A549 (cell line): ENCODE results near the gene C1QC. TPM values are rescaled to one million over a fixed set of nuclear protein-coding genes. Genes with fewer than 3 reads are reported as not detected.

Source experiments
- ATAC-seq, 2 experiments: fragments of 200-7000 bp in 1 of 2; fragments of >200 bp in 1 of 2; cut with Nextera tagmentation in 1 of 2; cut with Tn5 transposase in 1 of 2; 3 replicates each; pipeline versions ENCODE4 v1.8.0 to v1.9.1; 2018 to 2020; ENCODE audit warnings: mild to moderate bottlenecking in 1 of 2, moderate library complexity in 1 of 2
- CTCF ChIA-PET: fragments of 300-600 bp; sonication (Branson Sonifier 250); formaldehyde crosslinking; extraction: SDS; loops from one replicate; lab custom pipeline; 2021; ENCODE audit warnings: antibody characterized with exemption, inconsistent platforms; lab: Yijun Ruan, JAX
- POLR2A ChIA-PET: fragments of 350-600 bp; formaldehyde crosslinking; extraction: SDS; loops from one replicate; lab custom pipeline; 2021; ENCODE audit warnings: antibody characterized with exemption, inconsistent platforms; lab: Yijun Ruan, JAX
- DNase-seq, 2 experiments: peaks; one replicate each; pipeline versions ENCODE4 v3.0.0 to v3.0.0-alpha.2; 2011 to 2016; ENCODE audit warnings: low read depth in 1 of 2, low spot score in 1 of 2
- FAIRE-seq: peaks from 2 replicates; lab custom pipeline; 2011; peaks lifted over from hg19 to GRCh38; lab: Jason Lieb, UNC
- H3K27ac ChIP-seq, 2 experiments: fragments of >200 bp; sonication (Bioruptor Twin); formaldehyde crosslinking; 3 replicates each; pipeline ENCODE4 v1.5.1; 2016 to 2017
- H3K4me1 ChIP-seq: fragments of >200 bp; sonication (Bioruptor Twin); formaldehyde crosslinking; 3 replicates; pipeline ENCODE4 v1.6.1; 2016
- H3K4me2 ChIP-seq: fragments of >200 bp; sonication (Bioruptor Twin); formaldehyde crosslinking; 3 replicates; pipeline ENCODE4 v1.6.1; 2016
- H3K4me3 ChIP-seq: fragments of >200 bp; sonication (Bioruptor Twin); formaldehyde crosslinking; 3 replicates; pipeline ENCODE4 v1.5.1; 2016
- H3K9me3 ChIP-seq: fragments of >200 bp; sonication (Bioruptor Twin); formaldehyde crosslinking; 3 replicates; pipeline ENCODE4 v1.6.1; 2016
- CBX2 ChIP-seq: fragments of 200-600 bp; sonication (generic); IDR thresholded peaks from 2 replicates; pipeline ENCODE4 v1.6.1; 2016; ENCODE audit warnings: low read depth, mild to moderate bottlenecking, borderline replicate concordance
- CBX8 ChIP-seq: fragments of 200-600 bp; sonication (generic); IDR thresholded peaks from 2 replicates; pipeline ENCODE4 v1.6.1; 2016
- CHD4 ChIP-seq: fragments of 200-600 bp; sonication (generic); IDR thresholded peaks from 2 replicates; pipeline ENCODE4 v1.6.1; 2016; ENCODE audit warnings: antibody characterized with exemption, mild to moderate bottlenecking, borderline replicate concordance
- EHF ChIP-seq: fragments of 250-450 bp; sonication (Bioruptor Pico); IDR thresholded peaks from 2 replicates; pipeline ENCODE4 v1.5.0; 2020; ENCODE audit warnings: mild to moderate bottlenecking
- EHMT2 ChIP-seq: fragments of 200-600 bp; sonication (generic); IDR thresholded peaks from 2 replicates; pipeline ENCODE4 v1.6.1; 2016; ENCODE audit warnings: antibody characterized with exemption, low read depth, mild to moderate bottlenecking, moderate library complexity
- ESRRA ChIP-seq: fragments of 150-350 bp; IDR thresholded peaks from 2 replicates; pipeline ENCODE4 v1.6.1; 2014; ENCODE audit warnings: mild to moderate bottlenecking, low read length, borderline replicate concordance
- HEYL ChIP-seq: fragments of 250-450 bp; sonication (Bioruptor Pico); IDR thresholded peaks from 2 replicates; pipeline ENCODE4 v1.8.0; 2021; ENCODE audit warnings: mild to moderate bottlenecking, moderate library complexity
- HOXB5 ChIP-seq: fragments of 250-450 bp; sonication (Bioruptor Pico); IDR thresholded peaks from 2 replicates; pipeline ENCODE4 v1.5.0; 2020; ENCODE audit warnings: mild to moderate bottlenecking, moderate library complexity
- JUNB ChIP-seq: fragments of >200 bp; sonication (Bioruptor Twin); formaldehyde crosslinking; IDR thresholded peaks from 2 replicates; pipeline ENCODE4 v1.6.1; 2016
- MYC ChIP-seq: IDR thresholded peaks from 2 replicates; pipeline ENCODE4 v1.6.1; 2012; ENCODE audit warnings: mild to moderate bottlenecking, inconsistent platforms, low read length, improper control_type of control experiment, borderline replicate concordance
- NR3C1 ChIP-seq: fragments of >200 bp; sonication (Bioruptor Twin); formaldehyde crosslinking; IDR thresholded peaks from 3 replicates; pipeline ENCODE4 v1.6.1; 2017
- POLR2A ChIP-seq: IDR thresholded peaks from 2 replicates; pipeline ENCODE4 v1.6.1; 2012; ENCODE audit warnings: mild to moderate bottlenecking, low read length
- RARB ChIP-seq: fragments of 250-450 bp; sonication (Bioruptor Pico); IDR thresholded peaks from 2 replicates; pipeline ENCODE4 v1.8.0; 2021; ENCODE audit warnings: mild to moderate bottlenecking, moderate library complexity
- RCOR1 ChIP-seq: fragments of 150-350 bp; IDR thresholded peaks from 2 replicates; pipeline ENCODE4 v1.6.1; 2014; ENCODE audit warnings: antibody characterized with exemption, low read length, low read depth
- RNF2 ChIP-seq: fragments of 200-600 bp; sonication (generic); IDR thresholded peaks from 2 replicates; pipeline ENCODE4 v1.6.1; 2016; ENCODE audit warnings: low read depth, mild to moderate bottlenecking, antibody characterized with exemption, moderate library complexity, borderline replicate concordance
- SREBF2 ChIP-seq: fragments of 450-650 bp; IDR thresholded peaks from 2 replicates; pipeline ENCODE4 v1.6.1; 2014; ENCODE audit warnings: mild to moderate bottlenecking, moderate library complexity
- ZFP36 ChIP-seq: fragments of 450-650 bp; IDR thresholded peaks from 2 replicates; pipeline ENCODE4 v1.6.1; 2014; ENCODE audit warnings: borderline replicate concordance; ENCODE audit not compliant: partially characterized antibody
- WGBS: methylation state at CpG from one replicate; pipeline ENCODE4 v1.1.6; 2017; ENCODE audit errors: missing lambda C conversion rate; 5-methylcytosine and 5-hydroxymethylcytosine counted together
- polyA plus RNA-seq, 4 experiments: library from polyadenylated mRNA; depleted of rRNA in 3 of 4; stranded (reverse); fragments of >200 nt; fragmentation: RNase III in 1 of 4; extraction: RNeasy Plus Mini Kit Qiagen cat#74134 plus additional on column Dnase treatment in 1 of 4; gene quantifications; 2 replicates in 3 of 4; 3 replicates in 1 of 4; pipeline ENCODE4 v1.2.3, GENCODE V29; 2011 to 2017
- TF ChIP-seq, protein P1 (sequence below): fragments of 250-450 bp; sonication (Bioruptor Pico); IDR thresholded peaks from 2 replicates; pipeline ENCODE4 v1.5.0; 2020; ENCODE audit warnings: low read depth, mild to moderate bottlenecking, moderate library complexity
- TF ChIP-seq, protein P2 (sequence below): fragments of 250-450 bp; sonication (Bioruptor Pico); IDR thresholded peaks from 2 replicates; pipeline ENCODE4 v1.5.0; 2021; ENCODE audit warnings: mild to moderate bottlenecking, moderate library complexity, borderline replicate concordance
- TF ChIP-seq, protein P3 (sequence below): IDR thresholded peaks from 2 replicates; pipeline ENCODE4 v1.6.1; 2012; ENCODE audit warnings: low read depth, borderline replicate concordance

The C1QC gene
- polyA plus RNA-seq, 2 of the 4 experiments (the other 2 are of a cell fraction): not detected

DNA sequence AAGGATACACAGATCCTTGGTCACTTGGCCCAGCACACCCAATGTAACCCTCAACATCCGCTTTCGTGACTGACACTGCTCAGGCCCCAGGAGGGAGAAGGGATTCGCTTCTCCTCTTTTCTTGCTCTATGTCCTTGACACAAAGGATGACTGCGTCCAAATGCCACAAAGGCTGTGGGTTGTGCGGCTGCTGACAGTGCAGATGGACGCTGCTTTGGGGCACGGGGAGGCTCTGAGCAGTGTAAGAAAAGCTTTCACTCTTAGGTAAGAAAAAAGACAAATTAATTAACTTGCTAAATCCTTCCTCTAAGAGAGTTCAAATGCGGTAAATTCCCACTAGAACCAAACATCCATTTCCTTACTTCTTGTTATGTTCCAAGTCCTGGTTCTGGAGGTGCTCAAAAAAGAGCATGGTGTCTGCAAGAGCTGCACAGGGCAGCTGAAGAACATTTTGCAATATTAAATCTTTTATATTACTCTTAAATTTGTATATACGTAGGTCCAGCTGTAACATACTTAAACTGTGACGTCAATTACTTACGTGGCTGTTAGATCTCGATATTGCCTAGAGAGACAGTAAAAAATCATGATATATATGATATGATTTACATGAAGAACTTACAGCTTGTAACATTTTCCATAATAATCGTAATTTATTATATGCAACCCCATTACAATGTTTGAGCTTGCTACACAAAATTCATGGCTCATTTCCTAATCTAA, 47.8 kb downstream of the C1QC start:
- Histone ChIP-seq H3K4me3 (no peak overlapping the region), H3K27ac (no peak overlapping the region), H3K4me1 (0 out of 3 replicates have a peak, but pooled peaks cover 7% of the 10 kb centered on the region), H3K9me3 (no peaks in the 10 kb centered on the region), H3K4me2 (no peak overlapping the region)
- DNase-seq (no peak), ATAC-seq (no peak), FAIRE-seq (no peak)
- POLR2A ChIA-PET: interaction anchor here (0.6 kb wide), 1 partner anchor 241 kb away, joined by 7 read pairs; no protein-coding TSS in a partner anchor
- CTCF ChIA-PET: interaction anchor here (0.8 to 1.8 kb wide), 4 partner anchors 11 to 812 kb away, joined by 3 to 7 read pairs (median 4); no protein-coding TSS in a partner anchor
- no peak for TF ChIP-seq NR3C1
- no peak for TF ChIP-seq ESRRA
- no peak for TF ChIP-seq RNF2
- TF ChIP-seq HEYL (CRISPR knock-in tag): no peak
- TF ChIP-seq JUNB: no peak
- TF ChIP-seq POLR2A: no peak
- TF ChIP-seq EHF (CRISPR knock-in tag): no peak
- no peak for TF ChIP-seq RCOR1
- WGBS: 72% methylated on average over 13 of the region's 13 CpGs

DNA sequence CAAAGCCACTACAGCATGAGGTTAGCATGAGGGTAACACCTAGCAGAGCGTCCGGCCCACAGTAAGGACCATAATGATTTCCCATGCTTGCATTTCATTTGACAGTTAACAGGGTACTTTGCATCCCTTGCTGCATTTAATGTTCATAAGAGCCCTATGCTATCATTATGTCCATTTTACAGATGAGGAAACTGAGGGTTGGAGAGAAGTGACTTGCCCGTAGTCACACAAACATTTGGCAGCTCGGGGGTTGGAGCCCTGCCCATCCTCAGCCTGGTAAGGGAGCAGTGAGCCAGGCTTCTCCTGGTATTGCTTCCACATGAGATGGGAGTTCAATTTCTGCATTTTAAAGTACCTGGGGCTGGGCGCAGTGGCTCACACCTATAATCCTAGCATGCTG, 50.7 kb downstream of the C1QC start:
- FAIRE-seq: no peak
- Histone ChIP-seq H3K27ac (no peak overlapping the region), H3K4me1 (0 out of 3 replicates have a peak, but pooled peaks cover 7% of the 10 kb centered on the region), H3K4me2 (no peak overlapping the region), H3K4me3 (no peak overlapping the region), H3K9me3 (no peaks in the 10 kb centered on the region)
- DNase-seq: no peak
- CTCF ChIA-PET: interaction anchor here (1.0 kb wide), 1 partner anchor 19 kb away, joined by 3 read pairs; no protein-coding TSS in a partner anchor
- ATAC-seq: no peak
- POLR2A ChIA-PET: no interaction called here
- no peak for TF ChIP-seq ZFP36
- TF ChIP-seq CBX8: no peak
- TF ChIP-seq, protein P1, sequence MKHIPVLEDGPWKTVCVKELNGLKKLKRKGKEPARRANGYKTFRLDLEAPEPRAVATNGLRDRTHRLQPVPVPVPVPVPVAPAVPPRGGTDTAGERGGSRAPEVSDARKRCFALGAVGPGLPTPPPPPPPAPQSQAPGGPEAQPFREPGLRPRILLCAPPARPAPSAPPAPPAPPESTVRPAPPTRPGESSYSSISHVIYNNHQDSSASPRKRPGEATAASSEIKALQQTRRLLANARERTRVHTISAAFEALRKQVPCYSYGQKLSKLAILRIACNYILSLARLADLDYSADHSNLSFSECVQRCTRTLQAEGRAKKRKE (CRISPR knock-in tag): no peak
- no peak for TF ChIP-seq CBX2
- TF ChIP-seq SREBF2: no peak
- no peak for TF ChIP-seq ESRRA
- TF ChIP-seq CHD4: no peak
- TF ChIP-seq MYC: no peak
- TF ChIP-seq, protein P2, sequence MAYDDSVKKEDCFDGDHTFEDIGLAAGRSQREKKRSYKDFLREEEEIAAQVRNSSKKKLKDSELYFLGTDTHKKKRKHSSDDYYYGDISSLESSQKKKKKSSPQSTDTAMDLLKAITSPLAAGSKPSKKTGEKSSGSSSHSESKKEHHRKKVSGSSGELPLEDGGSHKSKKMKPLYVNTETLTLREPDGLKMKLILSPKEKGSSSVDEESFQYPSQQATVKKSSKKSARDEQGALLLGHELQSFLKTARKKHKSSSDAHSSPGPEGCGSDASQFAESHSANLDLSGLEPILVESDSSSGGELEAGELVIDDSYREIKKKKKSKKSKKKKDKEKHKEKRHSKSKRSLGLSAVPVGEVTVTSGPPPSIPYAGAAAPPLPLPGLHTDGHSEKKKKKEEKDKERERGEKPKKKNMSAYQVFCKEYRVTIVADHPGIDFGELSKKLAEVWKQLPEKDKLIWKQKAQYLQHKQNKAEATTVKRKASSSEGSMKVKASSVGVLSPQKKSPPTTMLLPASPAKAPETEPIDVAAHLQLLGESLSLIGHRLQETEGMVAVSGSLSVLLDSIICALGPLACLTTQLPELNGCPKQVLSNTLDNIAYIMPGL (CRISPR knock-in tag): no peak
- no peak for TF ChIP-seq HOXB5 (CRISPR knock-in tag)
- no peak for TF ChIP-seq POLR2A
- TF ChIP-seq, protein P3, sequence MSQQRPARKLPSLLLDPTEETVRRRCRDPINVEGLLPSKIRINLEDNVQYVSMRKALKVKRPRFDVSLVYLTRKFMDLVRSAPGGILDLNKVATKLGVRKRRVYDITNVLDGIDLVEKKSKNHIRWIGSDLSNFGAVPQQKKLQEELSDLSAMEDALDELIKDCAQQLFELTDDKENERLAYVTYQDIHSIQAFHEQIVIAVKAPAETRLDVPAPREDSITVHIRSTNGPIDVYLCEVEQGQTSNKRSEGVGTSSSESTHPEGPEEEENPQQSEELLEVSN: no peak
- no peak for TF ChIP-seq RARB (CRISPR knock-in tag)
- no peak for TF ChIP-seq EHF (CRISPR knock-in tag)
- TF ChIP-seq EHMT2: no peak
- 75% methylated on average over 5 of the region's 5 CpGs for WGBS
